Hematopoietic multipotent progenitor cell treated with erythropoietin and hydrocortisone succinate and interleukin-3 and kit ligand, for 4 days (in vitro differentiated cells): ENCODE measurements around the gene FAM72D.
A peak's percentile ranks its signal among the peaks of the same experiment; 100 is the strongest.
"Not testable (repeated sequence)": the region's sequence is repeated elsewhere in the genome, so short reads cannot be mapped to it uniquely, and the experiment has no call there.

Experiments used
- DNase-seq: peaks from one replicate; pipeline ENCODE4 v3.0.0-alpha.2; 2015

Gene FAM72D

GRCh38 chr1:145093517-145094149 is 2.1 kb upstream of the FAM72D start:
- DNase-seq: peak; percentile 0

GRCh38 chr1:145094655-145095211 is 1.0 kb upstream of the FAM72D start:
- DNase-seq: not testable (repeated sequence)

- not testable (repeated sequence) for DNase-seq
These were observed 6.0 kb downstream of the FAM72D start for GRCh38 chr1:145101725-145102124.

GRCh38 chr1:145103294-145103693 is 7.5 kb downstream of the FAM72D start:
- DNase-seq: not testable (repeated sequence)

GRCh38 chr1:145111674-145112073 is 15.9 kb downstream of the FAM72D start:
- not testable (repeated sequence) for DNase-seq

- not testable (repeated sequence) for DNase-seq
These were observed 16.9 kb downstream of the FAM72D start for GRCh38 chr1:145112703-145113102.

GRCh38 chr1:145114560-145115057 is 18.8 kb downstream of the FAM72D start:
- DNase-seq: not testable (repeated sequence)

GRCh38 chr1:145115587-145116493 is 20.1 kb downstream of the FAM72D start:
- not testable (repeated sequence) for DNase-seq

- not testable (repeated sequence) for DNase-seq
These were observed 24.1 kb downstream of the FAM72D start for GRCh38 chr1:145119842-145120241.

GRCh38 chr1:145122344-145123061 is 26.7 kb downstream of the FAM72D start:
- DNase-seq: not testable (repeated sequence)

GRCh38 chr1:145123062-145123395 is 27.3 kb downstream of the FAM72D start:
- not testable (repeated sequence) for DNase-seq

- DNase-seq: not testable (repeated sequence)
These were observed 28.3 kb downstream of the FAM72D start for GRCh38 chr1:145123992-145124641.

- DNase-seq: not testable (repeated sequence)
These were observed 29.3 kb downstream of the FAM72D start for GRCh38 chr1:145125112-145125511.

- not testable (repeated sequence) for DNase-seq
These were observed 31.4 kb downstream of the FAM72D start for GRCh38 chr1:145127144-145127543.

GRCh38 chr1:145128697-145129469 is 33.1 kb downstream of the FAM72D start:
- peak; percentile 8 for DNase-seq

GRCh38 chr1:145134476-145134875 is 38.7 kb downstream of the FAM72D start:
- DNase-seq: not testable (repeated sequence)

GRCh38 chr1:145140549-145140948 is 44.8 kb downstream of the FAM72D start:
- not testable (repeated sequence) for DNase-seq

- not testable (repeated sequence) for DNase-seq
These were observed 48.6 kb downstream of the FAM72D start for GRCh38 chr1:145144264-145144913.

- DNase-seq: not testable (repeated sequence)
These were observed 50.5 kb downstream of the FAM72D start for GRCh38 chr1:145146308-145146707.

GRCh38 chr1:145147172-145147571 is 51.4 kb downstream of the FAM72D start:
- DNase-seq: not testable (repeated sequence)

GRCh38 chr1:145155421-145155820 is 59.6 kb downstream of the FAM72D start:
- not testable (repeated sequence) for DNase-seq
